ENCODE data around the gene COX15.
"Not testable (repeated sequence)": the region's sequence is repeated elsewhere in the genome, so short reads cannot be mapped to it uniquely, and the experiment has no call there.

GRCh38 chr10:99734111-99734510, 2.2 kb upstream of the COX15 start:
- not testable (repeated sequence) for TF ChIP-seq CTCF, POLR2A, POLR2AphosphoS5 (IDR thresholded peaks at IDR 0.05)

Measured in upper lobe of left lung (tissue), 4 donors.